KMS-11 (cell line): Measurements from ENCODE around the gene EHD1.

Experiments used
- H2AFZ ChIP-seq: fragments of 200-600 bp; sonication (generic); 2 replicates; pipeline ENCODE4 v1.6.1; 2016; ENCODE audit warnings: antibody characterized with exemption, mixed run types, low read depth
- H3K27ac ChIP-seq: fragments of 200-600 bp; sonication (generic); 2 replicates; pipeline ENCODE4 v1.6.1; 2016; ENCODE audit warnings: mild to moderate bottlenecking, mixed run types
- H3K27me3 ChIP-seq: fragments of 200-600 bp; sonication (generic); 2 replicates; pipeline ENCODE4 v1.6.1; 2017; ENCODE audit warnings: mild to moderate bottlenecking, low read depth, mixed run types, moderate library complexity; ENCODE audit not compliant: insufficient read depth
- H3K36me3 ChIP-seq: fragments of 200-600 bp; sonication (generic); 2 replicates; pipeline ENCODE4 v1.6.1; 2017; ENCODE audit warnings: mild to moderate bottlenecking, mixed run types; ENCODE audit not compliant: insufficient read depth
- H3K4me1 ChIP-seq: fragments of 200-600 bp; sonication (generic); 2 replicates; pipeline ENCODE4 v1.6.1; 2016; ENCODE audit warnings: mild to moderate bottlenecking, low read depth, mixed run types; ENCODE audit not compliant: poor library complexity, severe bottlenecking
- H3K4me2 ChIP-seq: fragments of 200-600 bp; sonication (generic); 2 replicates; pipeline ENCODE4 v1.7.0; 2016; ENCODE audit warnings: mild to moderate bottlenecking, mixed run types
- H3K4me3 ChIP-seq: fragments of 200-600 bp; sonication (generic); IDR thresholded peaks from 2 replicates; pipeline ENCODE4 v1.6.1; 2017; ENCODE audit warnings: low read depth, low read length, mixed read lengths; ENCODE audit not compliant: insufficient read depth
- H3K79me2 ChIP-seq: fragments of 200-600 bp; sonication (generic); 2 replicates; pipeline ENCODE4 v1.6.1; 2016; ENCODE audit warnings: low read depth, mixed run types; ENCODE audit not compliant: insufficient read depth
- H3K9ac ChIP-seq: fragments of 200-600 bp; sonication (generic); 2 replicates; pipeline ENCODE4 v1.6.1; 2016; ENCODE audit warnings: mild to moderate bottlenecking, mixed run types
- H4K20me1 ChIP-seq: fragments of 200-600 bp; sonication (generic); 2 replicates; pipeline ENCODE4 v1.6.1; 2016; ENCODE audit warnings: mild to moderate bottlenecking, mixed run types; ENCODE audit not compliant: insufficient read depth
- TF ChIP-seq, protein P1 (sequence below): fragments of 200-600 bp; sonication (generic); conservative IDR thresholded peaks from 2 replicates; pipeline ENCODE4 v1.6.1; 2017; ENCODE audit warnings: low read depth, mild to moderate bottlenecking, antibody characterized with exemption, low read length, moderate library complexity, mixed read lengths

EHD1 gene

GRCh38 chr11:64872790-64873488 is 5.5 kb downstream of the EHD1 start:
- no peak overlapping the region for H3K27ac ChIP-seq
- H3K4me1 ChIP-seq, result peaks cover 50% of the 10 kb centered on the region
- H3K27me3 ChIP-seq, result no peaks in the 10 kb centered on the region
- H3K4me2 ChIP-seq, result no peak overlapping the region
- no peaks in the 10 kb centered on the region for H4K20me1 ChIP-seq
- H3K79me2 ChIP-seq, result peaks cover 73% of the 10 kb centered on the region
- H2AFZ ChIP-seq, result no peak overlapping the region
- TF ChIP-seq, protein P1, sequence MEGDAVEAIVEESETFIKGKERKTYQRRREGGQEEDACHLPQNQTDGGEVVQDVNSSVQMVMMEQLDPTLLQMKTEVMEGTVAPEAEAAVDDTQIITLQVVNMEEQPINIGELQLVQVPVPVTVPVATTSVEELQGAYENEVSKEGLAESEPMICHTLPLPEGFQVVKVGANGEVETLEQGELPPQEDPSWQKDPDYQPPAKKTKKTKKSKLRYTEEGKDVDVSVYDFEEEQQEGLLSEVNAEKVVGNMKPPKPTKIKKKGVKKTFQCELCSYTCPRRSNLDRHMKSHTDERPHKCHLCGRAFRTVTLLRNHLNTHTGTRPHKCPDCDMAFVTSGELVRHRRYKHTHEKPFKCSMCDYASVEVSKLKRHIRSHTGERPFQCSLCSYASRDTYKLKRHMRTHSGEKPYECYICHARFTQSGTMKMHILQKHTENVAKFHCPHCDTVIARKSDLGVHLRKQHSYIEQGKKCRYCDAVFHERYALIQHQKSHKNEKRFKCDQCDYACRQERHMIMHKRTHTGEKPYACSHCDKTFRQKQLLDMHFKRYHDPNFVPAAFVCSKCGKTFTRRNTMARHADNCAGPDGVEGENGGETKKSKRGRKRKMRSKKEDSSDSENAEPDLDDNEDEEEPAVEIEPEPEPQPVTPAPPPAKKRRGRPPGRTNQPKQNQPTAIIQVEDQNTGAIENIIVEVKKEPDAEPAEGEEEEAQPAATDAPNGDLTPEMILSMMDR, result no peak
- H3K4me3 ChIP-seq, result no peak overlapping the region
- no peak overlapping the region for H3K9ac ChIP-seq
- H3K36me3 ChIP-seq, result no peaks in the 10 kb centered on the region

- Histone ChIP-seq H3K36me3 (no peaks in the 10 kb centered on the region), H3K4me2 (no peak overlapping the region), H3K27ac (no peak overlapping the region), H4K20me1 (no peaks in the 10 kb centered on the region), H3K9ac (no peak overlapping the region), H3K27me3 (no peaks in the 10 kb centered on the region), H3K4me3 (no peak overlapping the region), H3K79me2 (peaks cover 73% of the 10 kb centered on the region), H2AFZ (no peak overlapping the region), H3K4me1 (peaks cover 56% of the 10 kb centered on the region)
- TF ChIP-seq, protein P1, result no peak
Observed at GRCh38 chr11:64871492-64871891, 6.9 kb downstream of the EHD1 start.

GRCh38 chr11:64870893-64871466 is 7.4 kb downstream of the EHD1 start:
- TF ChIP-seq, protein P1, result no peak
- Histone ChIP-seq H2AFZ (no peak overlapping the region), H3K79me2 (peaks cover 72% of the 10 kb centered on the region; the same call in 1 of the 2 replicates), H4K20me1 (no peaks in the 10 kb centered on the region), H3K36me3 (no peaks in the 10 kb centered on the region), H3K27ac (no peak overlapping the region), H3K9ac (no peak overlapping the region), H3K4me1 (peaks cover 56% of the 10 kb centered on the region), H3K4me3 (no peak overlapping the region), H3K27me3 (no peaks in the 10 kb centered on the region), H3K4me2 (no peak overlapping the region)

GRCh38 chr11:64870176-64870892 is 8.1 kb downstream of the EHD1 start:
- H3K9ac ChIP-seq, result no peak overlapping the region
- TF ChIP-seq, protein P1, result no peak
- H4K20me1 ChIP-seq, result no peaks in the 10 kb centered on the region
- H3K27me3 ChIP-seq, result no peaks in the 10 kb centered on the region
- no peak overlapping the region for H3K4me2 ChIP-seq
- H3K4me1 ChIP-seq, result peaks cover 56% of the 10 kb centered on the region
- peaks cover 70% of the 10 kb centered on the region; the same call in 1 of the 2 replicates for H3K79me2 ChIP-seq
- no peak overlapping the region for H2AFZ ChIP-seq
- no peaks in the 10 kb centered on the region for H3K36me3 ChIP-seq
- H3K27ac ChIP-seq, result no peak overlapping the region
- H3K4me3 ChIP-seq, result no peak overlapping the region
